Measurements from ENCODE around the gene GMIP.
"Not testable (repeated sequence)": the region's sequence is repeated elsewhere in the genome, so short reads cannot be mapped to it uniquely, and the experiment has no call there.

Gene GMIP

DNA sequence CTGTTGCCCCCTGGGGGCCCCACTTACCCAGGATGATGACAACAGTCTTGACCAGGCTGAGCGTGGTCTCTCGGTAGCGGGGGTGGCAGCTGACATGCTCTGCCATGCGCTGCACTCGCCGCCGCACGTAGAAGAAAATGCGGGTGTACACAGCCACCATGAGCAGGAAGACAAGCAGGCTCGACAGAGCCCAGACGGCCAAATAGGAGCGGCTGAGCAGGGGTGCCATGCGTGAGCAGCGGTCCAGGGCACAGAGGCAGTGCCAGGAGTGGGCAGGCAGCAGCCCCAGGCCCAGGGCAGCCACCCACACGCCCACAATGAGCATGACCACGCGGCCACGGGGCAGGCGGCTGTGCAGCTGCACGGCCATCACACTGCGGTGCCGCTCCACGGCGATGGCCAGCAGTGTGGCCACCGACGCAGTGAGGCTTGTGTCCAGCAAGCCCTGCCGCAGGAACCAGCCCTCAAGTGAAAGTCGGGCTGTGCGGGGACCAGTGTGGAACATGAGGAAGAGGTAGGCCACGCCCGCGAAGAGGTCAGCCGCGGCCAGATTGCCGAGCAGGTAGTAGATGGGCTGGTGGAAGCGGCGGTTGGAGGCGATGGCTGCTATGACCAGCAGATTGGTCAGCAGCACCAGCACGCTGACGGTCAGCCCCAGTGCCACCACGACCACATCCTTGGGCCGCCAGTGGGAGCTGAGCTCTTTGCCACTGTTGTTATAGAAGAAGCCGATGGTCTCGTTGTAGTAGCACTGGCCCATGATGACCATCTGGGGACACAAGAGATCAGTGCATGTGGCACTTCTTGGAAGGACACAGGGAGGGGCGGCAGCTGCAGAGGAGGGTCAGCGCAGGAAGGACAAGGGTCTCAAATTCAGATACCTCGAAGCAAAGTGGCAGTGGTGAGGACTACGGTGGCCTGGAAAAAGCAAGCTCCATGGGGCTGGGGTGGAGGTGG lies 16.7 kb downstream of the GMIP start:
- Histone ChIP-seq H3K9me3 (no peaks in the 10 kb centered on the region), H3K4me1 (no peaks in the 10 kb centered on the region), H3K36me3 (replicated peaks) (no peaks in the 10 kb centered on the region), H3K4me3 (no peak overlapping the region), H3K27me3 (ENCODE audit: low read depth) (no peaks in the 10 kb centered on the region)
- DNase-seq (ENCODE audit: low spot score in 2 of 2) = no peak
- in situ Hi-C loops (cut with MboI; ENCODE audit: low sequenced_read_pairs) = no loop called here

DNA sequence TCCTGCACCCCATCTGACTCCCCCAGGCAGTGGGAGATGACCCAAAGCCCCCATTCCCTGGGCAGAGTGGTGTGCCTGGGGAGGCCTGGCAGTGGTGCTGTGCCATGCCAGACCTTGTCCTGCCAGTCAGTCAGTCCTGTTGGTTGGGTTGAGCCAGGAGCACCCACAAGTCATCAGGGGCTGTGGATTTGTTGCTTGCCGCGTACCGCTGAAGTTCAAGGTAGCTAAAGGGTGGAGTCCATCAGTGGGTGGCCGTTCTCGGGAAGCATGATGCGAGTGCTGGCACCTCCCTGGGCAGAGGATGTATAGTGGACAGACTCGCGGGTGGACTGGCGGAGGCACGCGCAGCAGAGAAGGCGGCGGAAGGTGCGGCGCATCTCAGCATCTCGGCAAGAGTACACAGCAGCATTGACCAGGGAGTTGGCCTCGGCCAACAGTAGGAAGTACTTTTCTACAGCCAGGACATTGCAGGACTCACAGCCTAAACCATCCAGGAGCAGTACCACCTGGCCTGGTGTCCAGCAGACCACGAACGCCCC lies 19.4 kb downstream of the GMIP start:
- H3K36me3 ChIP-seq (replicated peaks) = no peaks in the 10 kb centered on the region
- H3K9me3 ChIP-seq = no peaks in the 10 kb centered on the region
- no peaks in the 10 kb centered on the region for H3K4me1 ChIP-seq
- H3K4me3 ChIP-seq = no peak overlapping the region
- H3K27me3 ChIP-seq (ENCODE audit: low read depth) = no peaks in the 10 kb centered on the region
- in situ Hi-C loops (cut with MboI; ENCODE audit: low sequenced_read_pairs) = no loop called here
- no peak for DNase-seq (ENCODE audit: low spot score in 2 of 2)

DNA sequence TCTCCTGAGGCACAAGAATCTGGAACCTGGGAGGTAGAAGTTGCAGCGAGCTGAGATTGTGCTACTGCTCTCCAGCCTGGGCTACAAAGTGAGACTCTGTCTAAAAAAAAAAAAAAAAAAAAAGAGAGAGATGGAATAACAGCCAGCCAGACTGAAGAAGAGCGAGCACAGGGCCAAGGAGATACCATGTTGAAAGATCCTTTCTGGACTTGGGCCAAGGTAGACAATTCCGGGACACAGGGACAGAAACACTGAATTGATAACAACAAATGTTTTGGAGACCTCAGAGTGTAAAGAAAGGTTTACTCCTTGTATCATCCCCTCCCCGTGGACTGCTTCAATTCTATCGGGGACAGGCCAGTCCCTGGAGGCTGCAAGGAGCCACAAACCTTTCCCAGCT lies 20.1 kb downstream of the GMIP start:
- DNase-seq (ENCODE audit: low spot score in 2 of 2) = no peak
- no peaks in the 10 kb centered on the region for H3K27me3 ChIP-seq (ENCODE audit: low read depth)
- no peaks in the 10 kb centered on the region for H3K36me3 ChIP-seq (replicated peaks)
- no peaks in the 10 kb centered on the region for H3K9me3 ChIP-seq
- H3K4me3 ChIP-seq = no peak overlapping the region
- in situ Hi-C loops (cut with MboI; ENCODE audit: low sequenced_read_pairs) = no loop called here
- no peaks in the 10 kb centered on the region for H3K4me1 ChIP-seq

DNA sequence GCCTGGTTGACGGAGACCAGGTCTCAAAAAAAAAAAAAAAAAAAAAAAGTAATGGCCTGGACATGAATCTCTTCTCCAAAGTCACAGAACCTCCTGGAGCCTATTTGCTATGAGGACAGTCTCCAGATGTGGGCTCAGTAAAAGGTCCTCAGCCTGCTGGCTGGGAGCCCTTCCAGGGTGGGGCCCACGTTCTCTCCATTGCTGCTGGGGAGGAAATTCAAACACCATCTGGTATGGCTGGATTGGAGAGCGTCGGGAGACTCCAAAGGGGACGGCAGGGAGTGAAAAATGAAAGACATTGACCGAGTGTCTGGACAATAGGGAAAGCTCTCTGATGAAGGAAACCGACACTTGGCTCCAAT lies 23.6 kb downstream of the GMIP start:
- no peaks in the 10 kb centered on the region for H3K36me3 ChIP-seq (replicated peaks)
- in situ Hi-C loops (cut with MboI; ENCODE audit: low sequenced_read_pairs) = no loop called here
- H3K4me3 ChIP-seq = no peak overlapping the region
- H3K9me3 ChIP-seq = no peaks in the 10 kb centered on the region
- H3K4me1 ChIP-seq = no peaks in the 10 kb centered on the region
- no peak for DNase-seq (ENCODE audit: low spot score in 2 of 2)
- H3K27me3 ChIP-seq (ENCODE audit: low read depth) = no peaks in the 10 kb centered on the region

DNA sequence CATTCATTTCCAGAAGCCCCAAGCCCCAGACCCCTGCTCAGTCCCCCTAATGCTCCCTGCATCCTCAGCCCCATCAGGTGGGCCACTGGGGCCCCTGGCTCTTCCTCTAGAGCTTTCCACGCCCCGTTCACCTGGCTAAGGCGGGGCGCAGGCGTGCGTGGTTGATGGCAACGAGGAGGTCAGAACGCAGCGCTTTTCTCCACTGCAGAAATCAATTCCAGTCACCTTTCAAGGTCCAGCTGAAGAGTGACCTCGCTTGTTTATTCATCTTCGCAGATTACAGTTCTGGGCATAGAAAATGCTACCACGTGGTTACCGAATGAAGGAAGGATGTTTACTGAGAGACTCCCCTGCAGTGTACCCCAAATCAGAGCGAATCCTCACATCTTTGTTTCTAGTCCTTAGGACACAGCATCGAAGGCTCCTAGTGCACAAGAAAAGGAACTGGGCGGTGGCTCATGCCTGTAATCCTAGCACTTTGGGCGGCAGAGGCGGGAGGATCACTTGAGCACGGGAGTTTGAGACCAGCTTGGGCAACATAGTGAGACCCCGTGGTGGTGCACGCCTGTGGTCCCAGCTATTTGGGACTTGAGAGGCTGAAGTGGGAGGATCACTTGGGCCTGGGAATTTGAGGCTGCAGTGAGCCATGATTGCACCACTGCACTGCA lies 24.1 kb downstream of the GMIP start:
- Histone ChIP-seq H3K27me3 (ENCODE audit: low read depth) (no peaks in the 10 kb centered on the region), H3K4me1 (no peaks in the 10 kb centered on the region), H3K36me3 (replicated peaks) (no peaks in the 10 kb centered on the region), H3K4me3 (peak overlapping the region; percentile 22), H3K9me3 (no peaks in the 10 kb centered on the region)
- in situ Hi-C loops (cut with MboI; ENCODE audit: low sequenced_read_pairs) = no loop called here
- no peak for DNase-seq (ENCODE audit: low spot score in 2 of 2)

DNA sequence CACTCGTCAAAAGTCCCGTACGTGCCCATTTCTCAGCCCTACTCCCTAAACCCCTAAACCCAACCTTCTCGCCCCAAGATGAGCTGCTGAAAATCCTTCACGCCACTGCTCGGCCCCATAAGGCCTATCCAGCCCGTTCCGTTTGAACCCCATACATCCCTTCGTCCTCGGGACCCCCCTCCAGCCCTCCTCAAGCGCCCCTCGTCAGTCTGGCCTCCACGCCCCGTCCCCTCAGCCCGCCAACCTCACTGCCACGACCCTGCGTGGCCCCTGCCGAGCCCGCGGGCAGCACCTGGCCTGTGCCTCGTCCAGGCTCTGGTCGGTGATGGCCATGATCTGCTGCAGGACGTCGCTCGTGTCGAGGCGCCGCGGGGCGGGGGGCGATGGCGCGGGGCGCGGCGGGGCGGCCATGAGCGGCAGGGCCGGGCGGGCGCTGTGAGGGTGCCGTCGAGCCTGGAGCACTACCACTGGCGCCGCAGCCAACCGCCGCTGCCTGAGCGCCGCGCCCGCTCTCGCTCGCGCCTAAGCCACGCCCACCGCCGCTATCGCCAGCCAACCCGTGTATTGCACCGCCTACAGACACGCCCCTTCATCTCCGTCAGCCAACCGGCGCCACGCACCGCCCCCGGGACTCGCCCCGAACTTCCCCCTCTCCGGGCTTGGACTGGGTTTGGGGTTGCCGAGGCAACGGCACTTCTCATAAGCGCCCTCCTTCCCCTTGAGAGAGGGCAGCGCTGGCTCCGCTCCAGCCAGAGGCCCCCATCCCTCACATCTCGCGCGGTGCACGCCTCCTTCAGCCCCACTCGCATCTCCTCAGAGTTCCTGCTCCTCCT lies 25.0 kb downstream of the GMIP start, which contains the start of gene PBX4:
Gene PBX4, minus strand, starts transcription at position 469 of the 833 bp plus-strand sequence. Its CDS starts 58 bp downstream, at position 411.
- H3K4me3 ChIP-seq = peak within 1 kb of the TSS; percentile 48
- peaks cover 8% of the 10 kb centered on the region for H3K4me1 ChIP-seq
- no peaks in the 10 kb centered on the region for H3K9me3 ChIP-seq
- H3K36me3 ChIP-seq (replicated peaks) = no peaks in the 10 kb centered on the region
- no peaks in the 10 kb centered on the region for H3K27me3 ChIP-seq (ENCODE audit: low read depth)
- peak; percentile 95 to 99 for DNase-seq (ENCODE audit: low spot score in 2 of 2)
- in situ Hi-C loops (cut with MboI; ENCODE audit: low sequenced_read_pairs) = no loop called here

DNA sequence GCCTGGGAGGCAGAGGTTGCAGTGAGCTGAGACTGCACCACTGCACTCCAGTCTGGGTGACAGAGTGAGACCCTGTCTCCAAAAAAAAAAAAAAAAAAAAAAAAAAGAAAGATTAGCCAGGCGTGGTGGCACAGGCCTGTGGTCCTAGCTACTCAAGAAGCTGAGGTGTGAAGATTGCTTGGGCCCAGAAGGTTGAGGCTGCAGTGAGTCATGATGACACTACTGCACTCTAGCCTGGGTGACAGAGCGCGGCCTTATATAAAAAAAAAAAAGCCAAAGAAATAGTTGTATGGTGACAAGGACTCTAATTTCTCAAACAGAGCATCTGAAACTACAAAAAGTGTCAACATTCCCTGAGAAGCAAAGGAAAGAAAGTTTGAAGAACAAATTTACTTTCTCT lies 28.4 kb downstream of the GMIP start:
- no peaks in the 10 kb centered on the region for H3K36me3 ChIP-seq (replicated peaks)
- H3K4me1 ChIP-seq = peaks cover 13% of the 10 kb centered on the region
- in situ Hi-C loops (cut with MboI; ENCODE audit: low sequenced_read_pairs) = no loop called here
- H3K27me3 ChIP-seq (ENCODE audit: low read depth) = no peaks in the 10 kb centered on the region
- no peak for DNase-seq (ENCODE audit: low spot score in 2 of 2)
- H3K9me3 ChIP-seq = no peaks in the 10 kb centered on the region
- H3K4me3 ChIP-seq = no peak overlapping the region

DNA sequence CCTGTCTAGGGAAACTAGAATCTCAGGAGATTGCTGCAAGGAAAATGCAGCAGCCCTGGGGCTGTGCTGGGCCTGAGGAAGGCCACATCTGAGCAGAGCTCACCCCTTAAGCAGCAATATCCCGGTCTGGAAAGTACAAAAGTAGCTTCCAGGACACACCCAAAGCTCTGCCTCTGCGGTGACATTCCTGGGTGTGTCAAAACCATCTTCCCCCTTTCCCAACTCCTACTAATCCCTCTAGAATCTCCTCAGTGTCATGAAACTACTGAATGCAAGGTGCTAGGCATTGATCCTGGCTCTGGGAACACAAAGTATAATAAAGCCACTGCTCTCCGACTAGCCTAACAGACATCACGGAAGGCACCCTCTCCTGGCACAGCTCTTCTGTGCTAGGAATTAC lies 30.0 kb downstream of the GMIP start:
- H3K9me3 ChIP-seq = no peaks in the 10 kb centered on the region

DNA sequence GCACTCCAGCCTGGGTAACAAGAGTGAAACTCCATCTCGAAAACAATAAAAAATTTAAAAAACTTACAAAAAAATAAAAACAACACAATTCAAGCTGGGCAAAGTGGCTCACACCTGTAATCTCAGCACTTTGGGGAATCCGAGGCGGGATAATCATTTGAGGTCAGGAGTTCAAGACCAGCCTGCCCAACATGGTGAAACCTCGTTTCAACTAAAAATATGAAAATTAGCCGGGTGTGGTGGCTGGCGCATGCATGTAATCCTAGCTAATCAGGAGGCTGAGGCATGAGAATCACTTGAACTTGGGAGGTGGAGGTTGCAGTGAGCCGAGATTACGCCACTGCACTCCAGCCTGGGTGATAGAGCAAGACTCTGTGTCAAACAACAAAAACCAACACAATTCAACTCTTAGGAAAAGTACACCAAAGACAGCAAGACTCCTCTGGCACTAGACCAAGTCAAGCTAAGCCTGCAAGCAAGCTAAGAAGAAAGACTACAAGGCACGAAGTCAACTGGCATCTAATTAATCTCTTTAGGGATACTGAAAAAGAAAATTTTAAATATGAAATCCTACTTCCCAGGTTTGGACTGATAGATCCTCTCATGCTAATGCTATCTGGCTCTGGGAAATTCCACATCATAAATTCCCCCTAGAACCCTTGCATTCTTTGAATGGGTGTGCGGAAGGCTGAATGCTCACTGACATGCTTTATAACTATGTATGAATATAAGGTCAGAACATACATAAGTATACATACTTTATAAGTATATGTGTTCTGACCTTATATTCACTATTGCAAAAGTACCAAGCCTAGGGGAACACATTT lies 32.9 kb downstream of the GMIP start:
- peaks cover 13% of the 10 kb centered on the region for H3K4me1 ChIP-seq
- H3K9me3 ChIP-seq = no peaks in the 10 kb centered on the region
- no peaks in the 10 kb centered on the region for H3K36me3 ChIP-seq (replicated peaks)
- no peak for DNase-seq (ENCODE audit: low spot score in 2 of 2)
- no peak overlapping the region for H3K4me3 ChIP-seq
- in situ Hi-C loops (cut with MboI; ENCODE audit: low sequenced_read_pairs) = no loop called here
- H3K27me3 ChIP-seq (ENCODE audit: low read depth) = no peaks in the 10 kb centered on the region

More for the DNA sequence above, 30.0 kb downstream of the GMIP start:
- peak; percentile 76 to 87 for DNase-seq (ENCODE audit: low spot score in 2 of 2)
- Histone ChIP-seq H3K4me3 (no peak overlapping the region), H3K36me3 (replicated peaks) (no peaks in the 10 kb centered on the region), H3K27me3 (ENCODE audit: low read depth) (no peaks in the 10 kb centered on the region), H3K4me1 (peaks cover 13% of the 10 kb centered on the region)
- in situ Hi-C loops (cut with MboI; ENCODE audit: low sequenced_read_pairs) = no loop called here

DNA sequence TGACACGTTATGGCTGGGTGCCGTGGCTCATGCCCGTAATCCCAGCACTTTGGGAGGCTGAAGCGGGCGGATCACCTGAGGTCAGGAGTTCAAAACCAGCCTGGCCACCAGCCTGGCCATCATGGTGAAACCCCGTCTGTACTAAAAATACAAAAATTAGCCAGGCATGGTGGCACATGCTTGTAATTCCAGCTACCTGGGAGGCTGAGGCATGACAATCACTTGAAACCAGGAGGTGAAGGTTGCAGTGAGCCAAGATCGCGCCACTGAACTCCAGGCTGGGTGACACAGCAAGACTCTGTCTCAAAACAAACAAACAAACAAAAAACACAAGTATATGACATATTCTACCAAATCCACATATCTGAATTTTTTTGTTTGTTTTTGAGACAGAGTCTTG lies 36.8 kb downstream of the GMIP start:
- H3K4me3 ChIP-seq; H3K27me3 ChIP-seq (ENCODE audit: low read depth); H3K4me1 ChIP-seq; in situ Hi-C loops (cut with MboI; ENCODE audit: low sequenced_read_pairs); DNase-seq (ENCODE audit: low spot score in 2 of 2); H3K36me3 ChIP-seq (replicated peaks); H3K9me3 ChIP-seq: not testable (repeated sequence)

DNA sequence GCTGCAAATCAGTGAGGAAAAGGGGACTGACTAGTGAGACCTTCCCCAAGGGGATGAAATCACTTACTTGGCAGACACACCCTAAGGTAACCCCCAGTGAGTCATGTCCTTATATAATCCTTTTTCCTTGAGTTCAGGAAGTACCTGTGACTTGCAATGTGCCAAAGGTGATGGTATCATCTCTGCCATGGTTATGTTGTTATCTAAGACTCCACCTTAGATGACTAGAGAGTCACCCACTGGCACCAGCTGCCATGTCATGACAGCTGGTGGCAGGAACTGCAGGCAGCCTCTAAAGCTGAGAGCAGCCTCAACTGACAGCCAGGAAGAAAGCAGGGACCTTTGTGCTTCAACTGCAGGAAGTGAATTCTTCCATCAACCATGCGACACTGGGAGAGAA lies 37.4 kb downstream of the GMIP start:
- in situ Hi-C loops (cut with MboI; ENCODE audit: low sequenced_read_pairs) = no loop called here
- no peak for DNase-seq (ENCODE audit: low spot score in 2 of 2)
- Histone ChIP-seq H3K36me3 (replicated peaks) (no peaks in the 10 kb centered on the region), H3K4me3 (no peak overlapping the region), H3K4me1 (peaks cover 10% of the 10 kb centered on the region), H3K9me3 (no peaks in the 10 kb centered on the region), H3K27me3 (ENCODE audit: low read depth) (no peaks in the 10 kb centered on the region)

DNA sequence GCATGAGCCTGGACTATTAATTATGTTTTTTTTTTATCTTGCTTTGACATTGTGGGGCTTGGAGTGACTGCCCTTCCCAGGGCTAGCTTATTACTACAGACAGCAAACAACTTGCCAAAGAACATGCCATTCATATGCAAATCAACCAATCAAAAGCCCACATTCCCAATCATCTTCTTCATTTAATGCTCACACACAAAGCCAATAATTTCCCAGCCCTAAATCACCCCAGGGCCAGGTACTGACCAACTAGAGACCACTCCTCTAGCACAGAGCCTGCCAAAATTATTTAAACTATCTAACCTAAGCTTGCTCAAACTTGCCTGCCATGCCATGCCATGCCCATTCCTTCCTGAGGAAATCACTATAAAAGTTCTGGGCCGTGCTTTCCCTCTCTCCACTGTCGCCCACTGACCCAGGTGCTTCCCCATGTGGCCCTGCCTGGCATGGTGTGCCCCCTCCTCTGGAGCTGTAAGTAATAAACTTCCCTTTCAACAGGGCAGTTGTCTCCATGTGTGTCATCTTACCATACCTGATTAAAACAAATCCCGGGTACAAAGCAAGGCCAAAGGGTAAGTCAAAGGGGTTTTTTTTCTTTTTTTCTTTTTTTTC lies 40.6 kb downstream of the GMIP start:
- Histone ChIP-seq H3K9me3 (no peaks in the 10 kb centered on the region), H3K4me3 (no peak overlapping the region), H3K36me3 (replicated peaks) (no peaks in the 10 kb centered on the region), H3K4me1 (peaks cover 10% of the 10 kb centered on the region), H3K27me3 (ENCODE audit: low read depth) (no peaks in the 10 kb centered on the region)
- peak; percentile 59 to 70 for DNase-seq (ENCODE audit: low spot score in 2 of 2)
- in situ Hi-C loops (cut with MboI; ENCODE audit: low sequenced_read_pairs) = no loop called here

Data from HAP-1 (cell line).